HepG2 (cell line): Measurements from ENCODE around the gene ESPN. TPM values are rescaled to one million over a fixed set of nuclear protein-coding genes. Genes with fewer than 3 reads are reported as not detected.
A peak's percentile ranks its signal among the peaks of the same experiment; 100 is the strongest.

Experiments used
- ATF1 ChIP-seq: IDR thresholded peaks from 2 replicates; pipeline ENCODE4 v1.6.1; 2016; ENCODE audit warnings: mild to moderate bottlenecking, control low read depth
- ATM ChIP-seq: fragments of 450-650 bp; IDR thresholded peaks from 2 replicates; pipeline ENCODE4 v1.7.1; 2017; ENCODE audit warnings: mild to moderate bottlenecking, borderline replicate concordance
- BCL6 ChIP-seq: IDR thresholded peaks from 2 replicates; pipeline ENCODE4 v1.6.1; 2016; ENCODE audit warnings: missing genetic modification reagents, missing compliant biosample characterization
- CBX1 ChIP-seq: IDR thresholded peaks from one replicate; pipeline ENCODE4 v1.6.1; 2016; ENCODE audit warnings: antibody characterized with exemption, low read depth
- CBX5 ChIP-seq: sonication (generic); formaldehyde crosslinking; IDR thresholded peaks from 2 replicates; pipeline ENCODE4 v1.4.0; 2020; ENCODE audit warnings: missing genetic modification reagents, borderline replicate concordance
- KMT2B ChIP-seq: IDR thresholded peaks from 2 replicates; pipeline ENCODE4 v1.6.1; 2016; ENCODE audit warnings: missing genetic modification reagents, missing compliant biosample characterization
- MTF1 ChIP-seq: sonication (generic); formaldehyde crosslinking; IDR thresholded peaks from 2 replicates; pipeline ENCODE4 v1.5.0; 2020; ENCODE audit warnings: missing genetic modification reagents
- MXD4 ChIP-seq: IDR thresholded peaks from 2 replicates; pipeline ENCODE4 v1.6.1; 2016; ENCODE audit warnings: mild to moderate bottlenecking, missing biosample characterization, missing genetic modification reagents
- POLR2G ChIP-seq: fragments of 200-400 bp; formaldehyde crosslinking; IDR thresholded peaks from 2 replicates; pipeline ENCODE4 v1.6.1; 2018; ENCODE audit warnings: mild to moderate bottlenecking, low read depth, low read length, moderate library complexity
- RCOR2 ChIP-seq: IDR thresholded peaks from 2 replicates; pipeline ENCODE4 v1.6.1; 2016; ENCODE audit warnings: missing biosample characterization, missing genetic modification reagents
- SP5 ChIP-seq: IDR thresholded peaks from 2 replicates; pipeline ENCODE4 v1.6.1; 2016; ENCODE audit warnings: low read depth, borderline replicate concordance
- UBTF ChIP-seq: sonication (generic); formaldehyde crosslinking; IDR thresholded peaks from 2 replicates; pipeline ENCODE4 v1.4.0; 2020; ENCODE audit warnings: mild to moderate bottlenecking, missing genetic modification reagents
- ZNF274 ChIP-seq: sonication (generic); formaldehyde crosslinking; IDR thresholded peaks from 2 replicates; pipeline ENCODE4 v1.5.1; 2020; ENCODE audit warnings: mild to moderate bottlenecking, missing genetic modification reagents
- ZNF3 ChIP-seq: IDR thresholded peaks from 2 replicates; pipeline ENCODE4 v1.7.0; 2017; ENCODE audit warnings: inconsistent platforms
- ZSCAN25 ChIP-seq: sonication (generic); formaldehyde crosslinking; IDR thresholded peaks from 2 replicates; pipeline ENCODE4 v1.8.0; 2022; ENCODE audit warnings: mild to moderate bottlenecking, missing genetic modification reagents
- polyA plus RNA-seq, 8 experiments: library from polyadenylated mRNA; depleted of rRNA in 3 of 8; stranded (reverse) in 7 of 8; unstranded in 1 of 8; fragments of >200 nt; fragmentation: Illumina TruSeq in 4 of 8; extraction: Trizol in 4 of 8; gene quantifications; 2 replicates each; pipeline versions ENCODE4 v1.2.1 to v1.2.3, GENCODE V29; 2011 to 2016; ENCODE audit warnings: low read depth in 4 of 8, missing spikeins in 1 of 8, mixed read lengths in 1 of 8; ENCODE audit not compliant: insufficient read depth in 1 of 8
- total RNA-seq, 5 experiments: library from RNA; depleted of rRNA; stranded (reverse); fragments of >200 nt; fragmentation: Illumina TruSeq; extraction: Trizol; gene quantifications; 2 replicates each; pipeline ENCODE4 v1.2.3, GENCODE V29; 2016; ENCODE audit warnings: low read depth in 1 of 5
- TF ChIP-seq, protein P1 (sequence below): sonication (generic); formaldehyde crosslinking; IDR thresholded peaks from 2 replicates; pipeline ENCODE4 v1.9.0; 2021; ENCODE audit warnings: missing genetic modification reagents, borderline replicate concordance
- TF ChIP-seq, protein P2 (sequence below): sonication (generic); formaldehyde crosslinking; IDR thresholded peaks from 2 replicates; pipeline ENCODE4 v1.5.1; 2020; ENCODE audit warnings: mild to moderate bottlenecking, missing genetic modification reagents
- TF ChIP-seq, protein P3 (sequence below): sonication (generic); formaldehyde crosslinking; IDR thresholded peaks from 2 replicates; pipeline ENCODE4 v1.5.1; 2020; ENCODE audit warnings: missing genetic modification reagents, mild to moderate bottlenecking, borderline replicate concordance

ESPN gene
- total and polyA plus RNA-seq, 2 of the 13 experiments (the other 11 are each of a cell fraction or from before 2014, with no cell fraction given), result 48.6 to 54.2 TPM

DNA sequence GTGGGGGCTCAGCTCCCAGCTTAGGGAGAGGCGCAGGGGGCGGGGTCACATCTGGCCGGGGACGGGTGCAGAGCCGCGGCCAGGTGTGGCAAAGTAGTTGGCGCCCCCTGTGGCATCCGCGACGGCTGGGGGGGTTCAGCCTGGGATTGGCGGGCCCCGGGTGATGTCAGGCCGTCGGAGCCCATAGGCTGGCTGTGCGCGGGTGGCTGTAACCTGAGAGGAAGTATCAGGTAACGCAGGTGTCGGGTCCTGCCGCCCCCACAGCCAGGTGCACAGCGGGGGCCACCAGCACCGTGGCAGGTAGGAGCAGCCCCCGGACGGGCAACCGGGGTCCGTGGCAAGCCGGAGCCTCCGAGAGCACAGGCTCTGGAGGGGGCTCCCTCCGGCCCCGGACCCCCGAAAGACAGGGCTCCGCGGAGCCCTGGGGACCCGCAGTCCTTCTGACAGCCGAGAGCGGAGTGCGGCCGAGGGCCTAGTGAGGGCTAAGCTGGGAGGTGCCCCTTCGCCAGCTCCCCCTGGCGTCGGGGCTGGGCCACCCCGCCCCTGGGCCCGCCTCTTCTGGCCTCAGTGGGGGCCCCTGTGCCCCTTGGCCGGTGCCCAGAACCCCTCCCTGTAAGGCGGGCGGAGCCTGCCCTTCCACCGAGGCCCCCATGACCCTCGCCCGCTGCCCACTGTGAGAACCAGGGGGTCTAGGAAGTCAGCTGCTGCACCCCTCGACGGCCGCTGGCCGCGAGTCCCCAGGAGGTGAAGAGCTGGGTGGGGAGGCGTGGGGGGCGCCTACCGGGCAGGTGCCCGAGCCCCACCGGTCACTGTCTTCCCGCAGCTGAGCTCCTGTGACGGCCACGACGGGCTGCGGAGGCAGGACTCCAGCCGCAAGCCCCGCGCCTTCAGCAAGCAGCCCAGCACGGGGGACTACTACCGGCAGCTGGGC lies 23.5 kb downstream of the ESPN start (continued):
- TF ChIP-seq UBTF (CRISPR knock-in tag), result peak; percentile 71
- TF ChIP-seq, protein P1, sequence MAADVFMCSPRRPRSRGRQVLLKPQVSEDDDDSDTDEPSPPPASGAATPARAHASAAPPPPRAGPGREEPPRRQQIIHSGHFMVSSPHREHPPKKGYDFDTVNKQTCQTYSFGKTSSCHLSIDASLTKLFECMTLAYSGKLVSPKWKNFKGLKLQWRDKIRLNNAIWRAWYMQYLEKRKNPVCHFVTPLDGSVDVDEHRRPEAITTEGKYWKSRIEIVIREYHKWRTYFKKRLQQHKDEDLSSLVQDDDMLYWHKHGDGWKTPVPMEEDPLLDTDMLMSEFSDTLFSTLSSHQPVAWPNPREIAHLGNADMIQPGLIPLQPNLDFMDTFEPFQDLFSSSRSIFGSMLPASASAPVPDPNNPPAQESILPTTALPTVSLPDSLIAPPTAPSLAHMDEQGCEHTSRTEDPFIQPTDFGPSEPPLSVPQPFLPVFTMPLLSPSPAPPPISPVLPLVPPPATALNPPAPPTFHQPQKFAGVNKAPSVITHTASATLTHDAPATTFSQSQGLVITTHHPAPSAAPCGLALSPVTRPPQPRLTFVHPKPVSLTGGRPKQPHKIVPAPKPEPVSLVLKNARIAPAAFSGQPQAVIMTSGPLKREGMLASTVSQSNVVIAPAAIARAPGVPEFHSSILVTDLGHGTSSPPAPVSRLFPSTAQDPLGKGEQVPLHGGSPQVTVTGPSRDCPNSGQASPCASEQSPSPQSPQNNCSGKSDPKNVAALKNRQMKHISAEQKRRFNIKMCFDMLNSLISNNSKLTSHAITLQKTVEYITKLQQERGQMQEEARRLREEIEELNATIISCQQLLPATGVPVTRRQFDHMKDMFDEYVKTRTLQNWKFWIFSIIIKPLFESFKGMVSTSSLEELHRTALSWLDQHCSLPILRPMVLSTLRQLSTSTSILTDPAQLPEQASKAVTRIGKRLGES (CRISPR knock-in tag), result no peak
- no peak for TF ChIP-seq KMT2B (CRISPR knock-in tag)
- TF ChIP-seq MTF1, result peak; percentile 90; the same call in 1 of the 2 replicates
- TF ChIP-seq RCOR2 (CRISPR knock-in tag), result no peak
- TF ChIP-seq, protein P2, sequence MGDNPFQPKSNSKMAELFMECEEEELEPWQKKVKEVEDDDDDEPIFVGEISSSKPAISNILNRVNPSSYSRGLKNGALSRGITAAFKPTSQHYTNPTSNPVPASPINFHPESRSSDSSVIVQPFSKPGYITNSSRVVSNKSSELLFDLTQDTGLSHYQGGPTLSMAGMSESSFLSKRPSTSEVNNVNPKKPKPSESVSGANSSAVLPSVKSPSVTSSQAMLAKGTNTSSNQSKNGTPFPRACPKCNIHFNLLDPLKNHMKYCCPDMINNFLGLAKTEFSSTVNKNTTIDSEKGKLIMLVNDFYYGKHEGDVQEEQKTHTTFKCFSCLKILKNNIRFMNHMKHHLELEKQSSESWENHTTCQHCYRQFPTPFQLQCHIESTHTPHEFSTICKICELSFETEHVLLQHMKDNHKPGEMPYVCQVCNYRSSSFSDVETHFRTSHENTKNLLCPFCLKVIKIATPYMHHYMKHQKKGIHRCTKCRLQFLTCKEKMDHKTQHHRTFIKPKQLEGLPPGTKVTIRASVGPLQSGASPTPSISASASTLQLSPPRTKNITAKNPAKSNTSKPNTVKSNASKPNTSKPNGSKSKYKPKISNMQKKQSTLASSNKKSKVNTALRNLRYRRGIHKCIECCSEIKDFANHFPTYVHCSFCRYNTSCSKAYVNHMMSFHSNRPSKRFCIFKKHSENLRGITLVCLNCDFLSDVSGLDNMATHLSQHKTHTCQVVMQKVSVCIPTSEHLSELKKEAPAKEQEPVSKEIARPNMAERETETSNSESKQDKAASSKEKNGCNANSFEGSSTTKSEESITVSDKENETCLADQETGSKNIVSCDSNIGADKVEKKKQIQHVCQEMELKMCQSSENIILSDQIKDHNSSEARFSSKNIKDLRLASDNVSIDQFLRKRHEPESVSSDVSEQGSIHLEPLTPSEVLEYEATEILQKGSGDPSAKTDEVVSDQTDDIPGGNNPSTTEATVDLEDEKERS (CRISPR knock-in tag), result no peak
- peak; percentile 94 for TF ChIP-seq SP5 (CRISPR knock-in tag)
- no peak for TF ChIP-seq CBX5 (CRISPR knock-in tag)
- no peak for TF ChIP-seq ATF1 (CRISPR knock-in tag)
- no peak for TF ChIP-seq CBX1
- peak; percentile 78; the same call in 1 of the 2 replicates for TF ChIP-seq ZNF274
- TF ChIP-seq POLR2G, result peak; percentile 76
- no peak for TF ChIP-seq ATM
- no peak; the same call in 1 of the 2 replicates for TF ChIP-seq MXD4
- no peak for TF ChIP-seq ZNF3 (CRISPR knock-in tag)
- TF ChIP-seq ZSCAN25 (CRISPR knock-in tag), result no peak; the same call in 1 of the 2 replicates
- peak; percentile 53; the same call in 1 of the 2 replicates for TF ChIP-seq BCL6 (CRISPR knock-in tag)
- TF ChIP-seq, protein P3, sequence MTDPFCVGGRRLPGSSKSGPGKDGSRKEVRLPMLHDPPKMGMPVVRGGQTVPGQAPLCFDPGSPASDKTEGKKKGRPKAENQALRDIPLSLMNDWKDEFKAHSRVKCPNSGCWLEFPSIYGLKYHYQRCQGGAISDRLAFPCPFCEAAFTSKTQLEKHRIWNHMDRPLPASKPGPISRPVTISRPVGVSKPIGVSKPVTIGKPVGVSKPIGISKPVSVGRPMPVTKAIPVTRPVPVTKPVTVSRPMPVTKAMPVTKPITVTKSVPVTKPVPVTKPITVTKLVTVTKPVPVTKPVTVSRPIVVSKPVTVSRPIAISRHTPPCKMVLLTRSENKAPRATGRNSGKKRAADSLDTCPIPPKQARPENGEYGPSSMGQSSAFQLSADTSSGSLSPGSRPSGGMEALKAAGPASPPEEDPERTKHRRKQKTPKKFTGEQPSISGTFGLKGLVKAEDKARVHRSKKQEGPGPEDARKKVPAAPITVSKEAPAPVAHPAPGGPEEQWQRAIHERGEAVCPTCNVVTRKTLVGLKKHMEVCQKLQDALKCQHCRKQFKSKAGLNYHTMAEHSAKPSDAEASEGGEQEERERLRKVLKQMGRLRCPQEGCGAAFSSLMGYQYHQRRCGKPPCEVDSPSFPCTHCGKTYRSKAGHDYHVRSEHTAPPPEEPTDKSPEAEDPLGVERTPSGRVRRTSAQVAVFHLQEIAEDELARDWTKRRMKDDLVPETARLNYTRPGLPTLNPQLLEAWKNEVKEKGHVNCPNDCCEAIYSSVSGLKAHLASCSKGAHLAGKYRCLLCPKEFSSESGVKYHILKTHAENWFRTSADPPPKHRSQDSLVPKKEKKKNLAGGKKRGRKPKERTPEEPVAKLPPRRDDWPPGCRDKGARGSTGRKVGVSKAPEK (CRISPR knock-in tag), result no peak
